ENCODE measurements around the gene NOC2L. TPM values are rescaled to one million over a fixed set of nuclear protein-coding genes. Genes with fewer than 3 reads are reported as not detected.
A peak's percentile ranks its signal among the peaks of the same experiment; 100 is the strongest.

NOC2L gene
- total RNA-seq, 1 experiment from 2014 or later = 214 TPM

DNA sequence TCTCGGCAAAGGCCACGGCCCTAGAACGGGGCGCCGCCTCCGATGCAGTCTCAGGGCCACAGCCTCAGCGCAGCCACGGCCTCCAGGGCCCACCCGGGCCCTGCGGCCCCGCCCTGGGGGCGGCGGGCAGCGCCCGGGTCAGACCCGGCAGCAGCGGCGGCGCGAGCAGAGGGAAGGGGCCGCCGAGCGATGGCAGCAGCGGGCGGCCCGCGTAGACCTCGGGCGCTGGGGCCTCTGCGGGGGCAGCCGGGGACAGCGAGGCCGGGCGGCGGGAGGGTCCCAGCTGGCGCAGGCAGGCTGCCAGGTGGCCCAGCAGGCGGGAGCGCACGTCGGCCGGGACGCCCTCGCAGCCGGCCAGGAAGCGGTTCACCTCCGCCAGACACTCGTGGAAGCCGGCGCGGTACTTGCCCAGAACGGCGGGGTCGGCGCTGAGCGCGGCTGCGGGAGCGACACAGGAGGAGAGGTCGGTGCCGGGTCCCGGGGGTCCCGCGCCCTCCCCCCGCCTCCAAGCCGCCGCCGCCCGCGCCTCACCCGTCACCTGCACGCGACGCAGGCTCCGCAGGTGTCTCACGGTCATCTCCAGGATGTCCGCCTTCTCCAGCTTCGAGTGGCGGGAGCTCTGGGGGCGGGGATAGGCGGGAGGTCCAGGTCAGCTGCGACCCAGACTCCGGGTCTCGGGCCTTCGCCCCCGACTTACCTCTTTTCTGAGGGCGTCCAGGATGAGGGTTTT is 40.1 kb upstream of the NOC2L start:
- ChIA-PET CTCF (interaction anchor here (0.8 kb wide), 1 partner anchor 57 kb away, joined by 5 read pairs; no protein-coding TSS in a partner anchor), POLR2A (ENCODE audit: low non-redundant PET) (interaction anchor here (0.6 kb wide), 1 partner anchor 57 kb away, joined by 6 read pairs; no protein-coding TSS in a partner anchor)

DNA sequence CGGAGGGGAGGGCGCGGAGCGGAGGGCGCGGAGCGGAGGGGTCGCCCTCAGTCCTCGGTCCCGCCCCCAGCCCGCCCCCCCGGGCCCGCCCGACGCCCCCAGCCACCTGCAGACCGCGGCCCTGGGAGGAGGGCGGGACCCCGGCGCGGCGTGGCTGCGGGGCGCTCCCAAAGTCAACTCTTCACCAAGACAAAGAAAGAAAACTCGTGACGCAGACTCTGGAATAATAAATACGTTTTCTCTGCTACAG is 39.6 kb upstream of the NOC2L start:
- H3K36me3 ChIP-seq (ENCODE audit: insufficient read depth, low read length, poor library complexity, severe bottlenecking) = no peaks in the 10 kb centered on the region
- intact Hi-C loops (cut with micrococcal nuclease; ENCODE audit: unreplicated experiment) = no loop called here
- H3K4me3 ChIP-seq (ENCODE audit: low read depth, low read length, poor library complexity, severe bottlenecking) = peak overlapping the region; percentile 70
- H3K4me1 ChIP-seq (ENCODE audit: insufficient read depth, low read length, poor library complexity, severe bottlenecking) = peaks cover 12% of the 10 kb centered on the region
- DNase-seq (ENCODE audit: low spot score) = peak; percentile 60
- H3K27ac ChIP-seq (ENCODE audit: low read depth, low read length, poor library complexity, severe bottlenecking) = peak overlapping the region; percentile 42
- H3K27me3 ChIP-seq (replicated peaks; ENCODE audit: insufficient read depth, low read depth, low read length, poor library complexity) = no peaks in the 10 kb centered on the region
- no peaks in the 10 kb centered on the region for H3K9me3 ChIP-seq (ENCODE audit: low read depth, low read length, poor library complexity, severe bottlenecking)
- ChIA-PET POLR2A (ENCODE audit: low non-redundant PET) (no interaction called here), CTCF (no interaction called here)
- no TSS peak for BruUV-seq (replicated peaks)
- TF ChIP-seq, protein P1, sequence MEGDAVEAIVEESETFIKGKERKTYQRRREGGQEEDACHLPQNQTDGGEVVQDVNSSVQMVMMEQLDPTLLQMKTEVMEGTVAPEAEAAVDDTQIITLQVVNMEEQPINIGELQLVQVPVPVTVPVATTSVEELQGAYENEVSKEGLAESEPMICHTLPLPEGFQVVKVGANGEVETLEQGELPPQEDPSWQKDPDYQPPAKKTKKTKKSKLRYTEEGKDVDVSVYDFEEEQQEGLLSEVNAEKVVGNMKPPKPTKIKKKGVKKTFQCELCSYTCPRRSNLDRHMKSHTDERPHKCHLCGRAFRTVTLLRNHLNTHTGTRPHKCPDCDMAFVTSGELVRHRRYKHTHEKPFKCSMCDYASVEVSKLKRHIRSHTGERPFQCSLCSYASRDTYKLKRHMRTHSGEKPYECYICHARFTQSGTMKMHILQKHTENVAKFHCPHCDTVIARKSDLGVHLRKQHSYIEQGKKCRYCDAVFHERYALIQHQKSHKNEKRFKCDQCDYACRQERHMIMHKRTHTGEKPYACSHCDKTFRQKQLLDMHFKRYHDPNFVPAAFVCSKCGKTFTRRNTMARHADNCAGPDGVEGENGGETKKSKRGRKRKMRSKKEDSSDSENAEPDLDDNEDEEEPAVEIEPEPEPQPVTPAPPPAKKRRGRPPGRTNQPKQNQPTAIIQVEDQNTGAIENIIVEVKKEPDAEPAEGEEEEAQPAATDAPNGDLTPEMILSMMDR (conservative IDR thresholded peaks at IDR 0.05; ENCODE audit: low read depth, low read length) = no peak
- no peak for TF ChIP-seq EZH2 (IDR thresholded peaks at IDR 0.05; ENCODE audit: borderline replicate concordance, low read depth, low read length, poor library complexity, severe bottlenecking)

More for the DNA sequence above, 40.1 kb upstream of the NOC2L start:
- Histone ChIP-seq H3K27ac (ENCODE audit: low read depth, low read length, poor library complexity, severe bottlenecking) (peak overlapping the region; percentile 98), H3K27me3 (replicated peaks; ENCODE audit: insufficient read depth, low read depth, low read length, poor library complexity) (no peaks in the 10 kb centered on the region), H3K36me3 (ENCODE audit: insufficient read depth, low read length, poor library complexity, severe bottlenecking) (no peaks in the 10 kb centered on the region), H3K9me3 (ENCODE audit: low read depth, low read length, poor library complexity, severe bottlenecking) (no peaks in the 10 kb centered on the region), H3K4me3 (ENCODE audit: low read depth, low read length, poor library complexity, severe bottlenecking) (peak overlapping the region; percentile 70), H3K4me1 (ENCODE audit: insufficient read depth, low read length, poor library complexity, severe bottlenecking) (peaks cover 12% of the 10 kb centered on the region)
- intact Hi-C loops (cut with micrococcal nuclease; ENCODE audit: unreplicated experiment) = no loop called here
- TF ChIP-seq, protein P1 (conservative IDR thresholded peaks at IDR 0.05; ENCODE audit: low read depth, low read length) = no peak
- TF ChIP-seq EZH2 (IDR thresholded peaks at IDR 0.05; ENCODE audit: borderline replicate concordance, low read depth, low read length, poor library complexity, severe bottlenecking) = no peak
- BruUV-seq (replicated peaks) = TSS peak; percentile 75
- DNase-seq (ENCODE audit: low spot score) = no peak

DNA sequence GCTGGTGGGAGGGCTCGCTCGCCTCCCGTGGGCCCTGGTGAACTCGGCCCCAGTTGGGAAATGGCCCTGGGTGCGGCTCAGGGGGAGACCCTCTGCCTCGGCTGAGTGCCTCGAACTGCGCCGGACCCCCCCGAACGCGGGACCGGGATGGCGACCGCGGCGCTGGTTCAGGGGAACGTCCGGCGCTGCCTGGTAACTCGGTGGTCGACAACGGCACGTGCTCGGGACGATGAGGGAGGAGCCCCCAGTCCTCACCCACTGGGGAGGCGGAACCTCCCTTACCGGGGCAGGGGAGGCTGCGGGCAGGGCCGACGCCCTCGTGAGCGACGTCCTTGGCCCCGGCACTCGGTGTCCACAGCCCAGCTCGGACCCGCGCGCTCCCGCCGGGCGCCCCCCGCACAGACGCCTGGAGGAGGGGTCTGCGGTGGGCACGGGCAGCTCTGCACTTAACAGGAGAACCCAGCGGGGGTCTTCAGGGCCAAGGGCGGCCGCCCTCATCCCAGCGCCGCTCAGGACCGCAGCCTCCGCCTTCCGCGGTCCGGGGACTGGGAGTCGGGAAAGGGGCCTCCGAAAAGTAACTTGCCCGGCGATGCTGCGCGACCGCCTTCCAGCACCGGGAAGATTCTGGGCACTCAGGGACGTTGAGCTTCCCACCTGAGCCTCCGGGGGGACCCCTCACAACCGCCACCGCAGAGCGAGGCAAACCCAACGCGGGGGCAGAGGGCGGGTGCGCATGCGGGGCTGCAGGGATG is 39.1 kb upstream of the NOC2L start:
- H3K4me3 ChIP-seq (ENCODE audit: low read depth, low read length, poor library complexity, severe bottlenecking) = peak overlapping the region; percentile 70

More for the DNA sequence above, 39.1 kb upstream of the NOC2L start:
- TF ChIP-seq, protein P1 (conservative IDR thresholded peaks at IDR 0.05; ENCODE audit: low read depth, low read length) = no peak
- Histone ChIP-seq H3K27me3 (replicated peaks; ENCODE audit: insufficient read depth, low read depth, low read length, poor library complexity) (no peaks in the 10 kb centered on the region), H3K36me3 (ENCODE audit: insufficient read depth, low read length, poor library complexity, severe bottlenecking) (no peaks in the 10 kb centered on the region), H3K9me3 (ENCODE audit: low read depth, low read length, poor library complexity, severe bottlenecking) (no peaks in the 10 kb centered on the region), H3K4me1 (ENCODE audit: insufficient read depth, low read length, poor library complexity, severe bottlenecking) (peaks cover 12% of the 10 kb centered on the region), H3K27ac (ENCODE audit: low read depth, low read length, poor library complexity, severe bottlenecking) (no peak overlapping the region)
- ChIA-PET CTCF (no interaction called here), POLR2A (ENCODE audit: low non-redundant PET) (no interaction called here)
- intact Hi-C loops (cut with micrococcal nuclease; ENCODE audit: unreplicated experiment) = no loop called here
- DNase-seq (ENCODE audit: low spot score) = peak; percentile 67
- BruUV-seq (replicated peaks) = no TSS peak
